HEK293 (cell line): ENCODE measurements around the gene MYO5B.

Experiments used
- CTCF ChIA-PET: fragments of 350-600 bp; formaldehyde crosslinking; extraction: SDS; loops from one replicate; lab custom pipeline; 2021; ENCODE audit warnings: antibody characterized with exemption; lab: Yijun Ruan, JAX
- POLR2A ChIA-PET: fragments of 300-600 bp; formaldehyde crosslinking; extraction: SDS; loops from one replicate; lab custom pipeline; 2020; ENCODE audit warnings: antibody characterized with exemption, inconsistent platforms; lab: Yijun Ruan, JAX
- H3K27ac ChIP-seq: fragments of 200-500 bp; sonication (Bioruptor generic); 2 replicates; pipeline ENCODE4 v1.5.1; 2014; ENCODE audit warnings: low read depth, low read length, control low read depth, inconsistent platforms; ENCODE audit errors: extremely low read depth
- H3K36me3 ChIP-seq, 2 experiments: fragments of 200-500 bp in 1 of 2; sonication (Bioruptor generic) in 1 of 2; 1 replicate in 1 of 2; 2 replicates in 1 of 2; pipeline ENCODE4 v1.5.1; 2014 to 2017; ENCODE audit warnings: inconsistent platforms in 2 of 2, low read length in 2 of 2; ENCODE audit not compliant: control insufficient read depth in 2 of 2, insufficient read depth in 1 of 2
- H3K4me1 ChIP-seq: fragments of 200-500 bp; sonication (Bioruptor generic); 2 replicates; pipeline ENCODE4 v1.5.1; 2014; ENCODE audit warnings: mild to moderate bottlenecking, low read length, inconsistent platforms; ENCODE audit not compliant: control insufficient read depth, insufficient read depth
- H3K4me3 ChIP-seq: 2 replicates; pipeline ENCODE4 v1.5.1; 2011; ENCODE audit warnings: low read depth, mild to moderate bottlenecking, control low read depth, low read length, moderate library complexity
- H3K9me3 ChIP-seq: fragments of 200-500 bp; sonication (Bioruptor generic); 2 replicates; pipeline ENCODE4 v1.5.1; 2014; ENCODE audit warnings: low read depth, low read length, inconsistent platforms; ENCODE audit not compliant: control insufficient read depth, insufficient read depth
- MYNN ChIP-seq: fragments of 450-650 bp; formaldehyde crosslinking; IDR thresholded peaks from 2 replicates; pipeline ENCODE4 v1.5.1; 2016; ENCODE audit warnings: missing biosample characterization, missing genetic modification characterization, borderline replicate concordance
- MZF1 ChIP-seq: fragments of 450-650 bp; formaldehyde crosslinking; IDR thresholded peaks from 2 replicates; pipeline ENCODE4 v1.5.1; 2017; ENCODE audit warnings: missing biosample characterization, missing genetic modification characterization, borderline replicate concordance
- OVOL3 ChIP-seq: fragments of 450-650 bp; formaldehyde crosslinking; IDR thresholded peaks from 2 replicates; pipeline ENCODE4 v1.5.1; 2016; ENCODE audit warnings: missing biosample characterization, missing genetic modification characterization
- PRDM6 ChIP-seq: fragments of 450-650 bp; formaldehyde crosslinking; IDR thresholded peaks from 2 replicates; pipeline ENCODE4 v1.5.1; 2017; ENCODE audit warnings: missing biosample characterization, missing genetic modification characterization
- ZBTB17 ChIP-seq: fragments of 450-650 bp; formaldehyde crosslinking; IDR thresholded peaks from 2 replicates; pipeline ENCODE4 v1.5.1; 2016; ENCODE audit warnings: missing biosample characterization, missing genetic modification characterization
- ZBTB49 ChIP-seq: fragments of 450-650 bp; formaldehyde crosslinking; IDR thresholded peaks from 2 replicates; pipeline ENCODE4 v1.5.1; 2016; ENCODE audit warnings: missing biosample characterization, missing genetic modification characterization, low read depth
- ZBTB8A ChIP-seq: fragments of 450-650 bp; formaldehyde crosslinking; IDR thresholded peaks from 2 replicates; pipeline ENCODE4 v1.5.1; 2016; ENCODE audit warnings: missing biosample characterization, missing genetic modification characterization
- ZNF146 ChIP-seq: fragments of 450-650 bp; formaldehyde crosslinking; IDR thresholded peaks from 2 replicates; pipeline ENCODE4 v1.5.1; 2016; ENCODE audit warnings: missing biosample characterization, missing genetic modification characterization
- ZNF148 ChIP-seq: fragments of 450-650 bp; formaldehyde crosslinking; IDR thresholded peaks from 2 replicates; pipeline ENCODE4 v1.5.0; 2017; ENCODE audit warnings: missing biosample characterization, missing genetic modification characterization, borderline replicate concordance
- ZNF184 ChIP-seq: fragments of 450-650 bp; IDR thresholded peaks from 2 replicates; pipeline ENCODE4 v1.5.1; 2018; ENCODE audit warnings: missing biosample characterization, mild to moderate bottlenecking, missing genetic modification characterization
- ZNF354C ChIP-seq: fragments of 450-650 bp; formaldehyde crosslinking; IDR thresholded peaks from 2 replicates; pipeline ENCODE4 v1.5.1; 2016; ENCODE audit warnings: missing biosample characterization, missing genetic modification characterization, low read depth, borderline replicate concordance
- ZNF37A ChIP-seq: fragments of 450-650 bp; IDR thresholded peaks from 2 replicates; pipeline ENCODE4 v1.5.1; 2018; ENCODE audit warnings: missing biosample characterization, missing genetic modification characterization
- ZNF571 ChIP-seq: fragments of 450-650 bp; formaldehyde crosslinking; IDR thresholded peaks from 2 replicates; pipeline ENCODE4 v1.5.0; 2017; ENCODE audit warnings: missing biosample characterization, missing genetic modification characterization
- ZNF610 ChIP-seq: fragments of 450-650 bp; formaldehyde crosslinking; IDR thresholded peaks from 2 replicates; pipeline ENCODE4 v1.5.1; 2016; ENCODE audit warnings: missing biosample characterization, missing genetic modification characterization, borderline replicate concordance
- ZNF701 ChIP-seq: fragments of 450-650 bp; formaldehyde crosslinking; IDR thresholded peaks from 2 replicates; pipeline ENCODE4 v1.5.1; 2016; ENCODE audit warnings: missing biosample characterization, missing genetic modification characterization
- ZNF837 ChIP-seq: fragments of 450-650 bp; formaldehyde crosslinking; IDR thresholded peaks from 2 replicates; pipeline ENCODE4 v1.5.1; 2016; ENCODE audit warnings: missing biosample characterization, missing genetic modification characterization
- ZSCAN30 ChIP-seq: fragments of 450-650 bp; IDR thresholded peaks from 2 replicates; pipeline ENCODE4 v1.5.1; 2018; ENCODE audit warnings: missing biosample characterization, mild to moderate bottlenecking, missing genetic modification characterization, moderate library complexity
- TF ChIP-seq, protein P1 (sequence below): fragments of 450-650 bp; formaldehyde crosslinking; IDR thresholded peaks from 2 replicates; pipeline ENCODE4 v1.5.1; 2017; ENCODE audit warnings: missing biosample characterization, missing genetic modification characterization

The MYO5B gene

GRCh38 chr18:49855711-49856415 lies 339.1 kb downstream of the MYO5B start (continued):
- TF ChIP-seq, protein P1, sequence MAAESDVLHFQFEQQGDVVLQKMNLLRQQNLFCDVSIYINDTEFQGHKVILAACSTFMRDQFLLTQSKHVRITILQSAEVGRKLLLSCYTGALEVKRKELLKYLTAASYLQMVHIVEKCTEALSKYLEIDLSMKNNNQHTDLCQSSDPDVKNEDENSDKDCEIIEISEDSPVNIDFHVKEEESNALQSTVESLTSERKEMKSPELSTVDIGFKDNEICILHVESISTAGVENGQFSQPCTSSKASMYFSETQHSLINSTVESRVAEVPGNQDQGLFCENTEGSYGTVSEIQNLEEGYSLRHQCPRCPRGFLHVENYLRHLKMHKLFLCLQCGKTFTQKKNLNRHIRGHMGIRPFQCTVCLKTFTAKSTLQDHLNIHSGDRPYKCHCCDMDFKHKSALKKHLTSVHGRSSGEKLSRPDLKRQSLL (tag by site-specific recombination) = no peak
- TF ChIP-seq, all 188 proteins: peak for 0

GRCh38 chr18:49854681-49855080 lies 340.3 kb downstream of the MYO5B start:
- no peaks in the 10 kb centered on the region for H3K36me3 ChIP-seq
- no peak overlapping the region for H3K4me3 ChIP-seq
- no peak overlapping the region for H3K27ac ChIP-seq
- no peaks in the 10 kb centered on the region for H3K9me3 ChIP-seq
- ChIA-PET CTCF (interaction anchor here (0.6 to 10.8 kb wide), 4 partner anchors 17 to 676 kb away, joined by 3 to 169 read pairs (median 5); no protein-coding TSS in a partner anchor), POLR2A (no interaction called here)
- H3K4me1 ChIP-seq = peaks cover 7% of the 10 kb centered on the region
- no peak for TF ChIP-seq ZBTB49 (tag by site-specific recombination)
- TF ChIP-seq, all 188 proteins: peak for 0

DNA sequence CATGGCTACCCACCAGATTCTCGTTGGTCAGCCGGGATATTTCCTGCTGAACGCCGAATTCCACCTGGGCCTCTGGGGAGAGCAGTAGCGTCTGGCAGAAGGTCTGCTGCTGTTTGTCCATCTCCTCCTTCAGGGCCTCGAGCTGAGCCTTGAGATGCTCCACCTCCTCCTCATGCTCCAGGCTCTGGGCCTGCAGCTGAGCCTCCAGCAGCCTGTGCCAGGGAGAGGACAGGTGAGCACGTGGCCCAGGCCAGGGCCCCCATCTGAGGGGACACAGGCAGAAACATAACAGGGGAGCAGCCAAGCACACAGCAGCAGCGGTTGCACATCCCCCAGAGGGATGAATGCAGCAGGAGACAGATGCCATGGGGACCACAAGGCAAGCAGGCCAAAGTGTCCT lies 341.5 kb downstream of the MYO5B start:
- no peaks in the 10 kb centered on the region for H3K36me3 ChIP-seq
- POLR2A ChIA-PET = no interaction called here
- CTCF ChIA-PET = interaction anchor here (0.6 to 1.6 kb wide), 3 partner anchors 21 to 349 kb away, joined by 3 read pairs; no protein-coding TSS in a partner anchor
- H3K9me3 ChIP-seq = no peaks in the 10 kb centered on the region
- H3K4me3 ChIP-seq = no peak overlapping the region
- no peak overlapping the region for H3K27ac ChIP-seq
- TF ChIP-seq ZNF354C (tag by site-specific recombination) = no peak
- TF ChIP-seq OVOL3 = no peak
- no peak for TF ChIP-seq ZNF37A (tag by site-specific recombination)
- no peak for TF ChIP-seq ZNF701 (tag by site-specific recombination)
- no peak for TF ChIP-seq ZBTB17 (tag by site-specific recombination)
- TF ChIP-seq ZNF571 (tag by site-specific recombination) = no peak
- TF ChIP-seq MYNN (tag by site-specific recombination) = no peak
- TF ChIP-seq ZSCAN30 (tag by site-specific recombination) = no peak
- TF ChIP-seq ZNF146 (tag by site-specific recombination) = no peak
- TF ChIP-seq ZBTB8A (tag by site-specific recombination) = no peak
- TF ChIP-seq ZNF148 (tag by site-specific recombination) = no peak
- no peak for TF ChIP-seq ZNF610 (tag by site-specific recombination)
- no peak for TF ChIP-seq ZNF184
- no peak for TF ChIP-seq MZF1
- no peak for TF ChIP-seq ZNF837 (tag by site-specific recombination)
- no peak for TF ChIP-seq PRDM6
- peaks cover 10% of the 10 kb centered on the region for H3K4me1 ChIP-seq
